Activated CD4-positive, alpha-beta T cell treated with anti-CD3 and anti-CD28 coated beads, Interleukin-2, amount 50 U/mL, for 4 hours (primary cell): ENCODE data around the gene CCL22.

Source experiments
- DNase-seq, 2 experiments: peaks; one replicate each; pipeline ENCODE4 v3.0.0-alpha.2; 2020

Gene CCL22

DNA sequence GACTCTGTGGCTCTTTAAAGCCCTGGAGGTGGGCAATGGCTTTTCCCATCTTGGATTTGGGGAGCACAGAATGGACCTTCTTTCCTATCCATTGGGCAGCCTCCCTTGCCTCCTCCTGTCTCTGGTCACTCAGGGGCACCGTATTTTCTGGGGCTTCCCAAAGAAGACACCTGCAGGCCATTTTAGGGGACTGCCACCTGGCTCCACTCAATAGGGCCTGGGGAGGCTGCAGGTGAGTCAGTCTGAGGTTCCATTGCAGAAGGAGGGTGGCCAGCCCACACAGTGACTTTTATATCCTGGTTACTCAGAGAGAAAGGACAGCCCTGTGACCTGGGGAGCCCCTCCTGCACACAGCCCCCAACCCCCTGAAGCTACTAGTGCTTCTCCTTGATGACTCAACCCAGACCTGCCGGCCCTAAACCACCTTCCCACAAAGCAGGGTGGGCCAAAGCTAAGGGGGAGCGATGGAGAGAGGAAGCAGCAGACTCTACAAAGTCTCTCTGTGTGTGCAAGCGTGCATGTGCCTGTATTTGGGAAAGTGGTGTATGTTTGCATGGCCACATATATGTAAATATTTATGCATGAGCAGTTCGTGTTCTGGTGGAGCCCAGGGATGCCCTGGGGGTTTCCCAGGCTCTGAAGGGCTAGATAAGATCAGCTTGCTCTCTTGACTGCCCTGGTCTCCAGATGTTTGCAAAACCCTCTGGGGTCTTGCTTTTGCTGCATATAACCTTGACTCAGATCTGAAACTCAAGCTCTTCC lies 18.7 kb downstream of the CCL22 start:
- DNase-seq = no peak

DNA sequence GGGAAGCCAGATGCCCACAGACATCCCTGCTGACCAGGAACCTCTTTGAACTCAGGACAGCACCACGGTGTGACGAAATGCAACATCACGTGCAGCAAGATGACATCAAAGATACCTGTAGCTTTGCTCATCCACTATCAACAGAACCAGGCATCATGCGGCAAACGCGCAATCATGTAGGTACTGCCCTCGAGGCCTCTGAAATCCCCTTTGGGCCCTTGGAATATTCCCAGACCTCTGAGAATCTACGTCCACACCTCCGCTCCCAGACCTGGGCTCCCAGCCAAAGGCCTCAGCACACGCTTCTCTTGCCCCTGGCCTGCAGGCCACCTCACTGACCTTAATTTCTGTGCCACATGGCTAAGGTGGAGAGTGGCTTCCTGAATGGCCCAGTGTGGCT lies 21.0 kb downstream of the CCL22 start:
- DNase-seq = no peak

DNA sequence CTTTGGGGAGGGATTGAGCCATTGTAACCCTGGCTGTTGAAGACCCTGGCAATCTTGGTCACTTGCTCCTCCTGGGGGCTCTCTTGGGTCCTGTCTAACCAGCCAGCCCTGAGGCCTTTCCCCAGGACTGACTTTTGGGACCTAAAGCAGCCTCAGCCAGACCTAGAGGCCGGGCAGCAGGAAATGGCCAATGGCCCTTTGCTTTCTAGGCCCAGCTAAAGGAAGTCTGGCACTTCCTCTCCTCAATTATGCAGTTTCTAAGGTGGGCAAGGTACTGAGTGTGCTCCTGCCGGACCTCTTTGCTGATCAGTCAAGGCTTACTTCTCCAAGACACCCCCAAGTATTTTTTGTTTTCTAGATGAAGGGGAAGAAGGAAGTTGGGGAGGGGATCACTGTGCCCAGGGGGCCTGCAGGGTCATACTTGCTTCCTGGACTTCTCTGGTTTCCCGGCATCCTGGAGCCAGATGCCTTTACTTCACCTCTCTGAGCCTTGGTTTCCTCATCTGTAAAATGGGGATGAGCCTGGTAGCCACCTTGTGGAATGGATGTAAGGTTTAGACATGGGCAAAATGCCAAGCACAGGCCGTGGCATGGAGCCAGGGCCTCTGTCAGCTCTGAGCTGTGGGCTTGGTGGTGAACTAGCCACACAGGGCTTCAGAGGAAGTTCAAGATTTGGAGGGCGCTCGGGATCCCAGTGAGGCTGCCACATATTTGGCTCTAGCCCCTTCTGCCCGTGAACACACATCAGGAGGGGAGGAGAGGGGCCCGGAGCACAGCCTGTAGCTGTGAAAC lies 22.3 kb downstream of the CCL22 start:
- no peak for DNase-seq

GRCh38 chr16:57381791-57382534 lies 23.4 kb downstream of the CCL22 start:
- DNase-seq = no peak

GRCh38 chr16:57382535-57383275 lies 24.1 kb downstream of the CCL22 start:
- no peak for DNase-seq

GRCh38 chr16:57383276-57384247 lies 25.0 kb downstream of the CCL22 start:
- no peak for DNase-seq

DNA sequence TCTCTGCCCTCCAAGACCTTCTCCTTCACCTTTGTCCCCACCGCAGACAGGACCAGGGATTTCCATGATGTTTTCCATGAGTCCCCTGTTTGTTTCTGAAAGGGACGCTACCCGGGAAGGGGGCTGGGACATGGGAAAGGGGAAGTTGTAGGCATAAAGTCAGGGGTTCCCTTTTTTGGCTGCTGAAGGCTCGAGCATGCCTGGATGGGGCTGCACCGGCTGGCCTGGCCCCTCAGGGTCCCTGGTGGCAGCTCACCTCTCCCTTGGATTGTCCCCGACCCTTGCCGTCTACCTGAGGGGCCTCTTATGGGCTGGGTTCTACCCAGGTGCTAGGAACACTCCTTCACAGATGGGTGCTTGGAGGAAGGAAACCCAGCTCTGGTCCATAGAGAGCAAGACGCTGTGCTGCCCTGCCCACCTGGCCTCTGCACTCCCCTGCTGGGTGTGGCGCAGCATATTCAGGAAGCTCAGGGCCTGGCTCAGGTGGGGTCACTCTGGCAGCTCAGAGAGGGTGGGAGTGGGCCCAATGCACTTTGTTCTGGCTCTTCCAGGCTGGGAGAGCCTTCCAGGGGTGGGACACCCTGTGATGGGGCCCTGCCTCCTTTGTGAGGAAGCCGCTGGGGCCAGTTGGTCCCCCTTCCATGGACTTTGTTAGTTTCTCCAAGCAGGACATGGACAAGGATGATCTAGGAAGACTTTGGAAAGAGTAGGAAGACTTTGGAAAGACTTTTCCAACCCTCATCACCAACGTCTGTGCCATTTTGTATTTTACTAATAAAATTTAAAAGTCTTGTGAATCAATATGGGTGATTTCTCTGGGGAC lies 25.9 kb downstream of the CCL22 start:
- DNase-seq = no peak

GRCh38 chr16:57385083-57385482 lies 26.5 kb downstream of the CCL22 start:
- DNase-seq = no peak

- DNase-seq = no peak
Measured at GRCh38 chr16:57386381-57386951, 27.9 kb downstream of the CCL22 start.

GRCh38 chr16:57387598-57388354 lies 29.2 kb downstream of the CCL22 start:
- no peak for DNase-seq

- no peak for DNase-seq
Measured at GRCh38 chr16:57388359-57389086, 29.9 kb downstream of the CCL22 start.

DNA sequence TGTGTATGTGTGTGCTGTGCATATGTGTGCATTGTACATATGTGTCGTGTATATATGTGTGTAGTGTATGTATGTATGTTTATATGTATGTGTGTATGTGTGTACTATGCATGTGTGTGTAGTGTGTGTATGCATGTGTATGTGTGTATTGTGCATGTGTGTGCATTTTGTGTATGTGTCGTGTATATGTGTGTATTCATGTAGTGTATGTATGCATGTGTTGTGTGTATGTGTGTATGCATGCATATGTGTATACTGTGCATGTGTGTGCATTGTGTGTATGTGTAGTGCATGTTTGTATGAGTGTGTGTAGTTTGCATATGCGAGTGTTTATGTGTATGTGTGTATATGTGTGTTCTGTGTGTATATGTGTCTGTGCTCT lies 30.5 kb downstream of the CCL22 start:
- no peak for DNase-seq

DNA sequence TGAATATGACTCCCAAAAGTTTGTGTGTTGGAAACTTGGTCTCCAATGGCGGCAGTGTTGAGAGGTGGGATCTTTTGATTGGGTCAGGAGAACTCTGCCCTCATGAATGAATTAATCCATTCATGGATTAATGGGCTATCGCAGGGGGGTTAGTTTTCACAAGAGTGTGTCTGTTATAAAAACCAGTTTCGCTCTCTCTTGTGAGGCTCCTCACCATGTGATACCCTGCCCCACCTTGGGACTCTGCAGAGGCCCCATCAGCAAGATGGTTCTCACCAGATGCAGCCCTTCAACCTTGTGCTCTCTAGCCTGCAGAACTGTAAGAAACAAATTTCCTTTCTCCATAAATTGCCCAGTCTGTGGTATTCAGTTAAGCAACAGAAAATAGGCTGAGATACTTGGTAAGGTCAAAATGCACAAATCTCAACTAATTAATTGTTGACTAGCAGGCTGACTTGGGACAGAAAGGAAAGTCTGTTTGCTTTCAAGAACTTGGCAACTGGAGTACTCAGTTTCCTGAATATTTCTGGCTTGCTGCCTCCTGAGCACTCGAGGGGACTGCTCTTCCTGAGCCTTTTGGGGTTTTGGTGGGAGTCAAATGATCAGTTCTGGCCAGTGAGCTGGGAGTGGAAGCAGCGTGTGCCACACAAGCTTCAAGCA lies 32.2 kb downstream of the CCL22 start:
- no peak for DNase-seq

GRCh38 chr16:57391300-57391699 lies 32.7 kb downstream of the CCL22 start:
- DNase-seq = no peak

GRCh38 chr16:57391708-57392107 lies 33.1 kb downstream of the CCL22 start:
- DNase-seq = no peak

DNA sequence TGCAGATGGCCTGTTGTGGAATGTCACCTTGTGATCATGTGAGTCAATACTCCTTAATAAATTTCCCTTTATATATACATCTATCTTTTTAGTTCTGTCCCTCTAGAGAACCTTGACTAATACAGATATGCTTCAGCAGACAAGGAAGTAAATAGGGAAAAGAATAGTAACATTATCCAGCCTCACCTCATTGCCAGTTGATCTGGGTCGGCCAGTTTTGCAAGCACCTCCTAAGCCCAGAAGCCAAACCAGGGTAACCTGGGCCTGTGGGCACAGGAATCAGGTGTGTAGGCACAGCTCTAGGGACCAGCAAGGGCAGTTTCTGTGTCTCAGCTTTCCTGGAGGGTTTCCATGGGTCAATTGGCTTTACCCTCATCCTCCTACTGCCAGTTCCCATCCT lies 34.1 kb downstream of the CCL22 start:
- no peak for DNase-seq

DNA sequence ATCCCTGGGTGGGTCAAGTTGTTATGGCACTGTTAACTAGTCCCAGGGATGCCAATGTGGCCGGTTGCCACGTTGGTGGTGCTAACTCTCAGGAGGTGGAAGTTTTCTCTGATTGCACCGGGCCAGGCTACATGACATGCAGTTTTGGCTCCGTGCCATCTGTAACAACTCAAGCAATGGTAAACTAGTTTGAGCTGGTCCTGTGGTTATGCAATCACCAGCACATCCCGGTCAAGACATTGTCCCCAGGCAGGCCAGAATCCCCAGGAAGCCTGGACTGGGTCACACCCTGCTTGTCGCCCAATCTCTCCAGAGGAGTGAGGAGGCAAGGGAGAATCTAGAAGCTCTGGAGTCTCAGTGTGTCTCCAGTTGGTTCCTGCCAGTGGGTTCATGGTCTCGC lies 35.9 kb downstream of the CCL22 start:
- no peak for DNase-seq

DNA sequence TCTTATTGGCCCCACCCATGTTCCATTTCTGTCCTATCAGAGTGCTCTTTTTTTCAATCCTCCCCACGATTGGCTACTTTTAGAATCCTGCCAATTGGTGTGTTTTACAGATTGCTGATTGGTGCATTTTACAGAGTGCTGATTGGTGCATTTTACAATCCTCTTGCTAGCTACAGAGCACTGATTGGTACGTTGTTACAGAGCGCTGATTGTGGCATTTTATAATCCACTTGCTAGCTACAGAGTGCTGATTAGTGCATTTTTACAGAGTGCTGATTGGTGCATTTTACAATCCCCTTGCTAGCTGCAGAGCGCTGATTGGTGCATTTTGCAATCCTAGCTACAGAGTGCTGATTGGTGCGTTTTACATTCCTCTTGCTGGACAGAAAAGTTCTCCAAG lies 36.4 kb downstream of the CCL22 start:
- DNase-seq = no peak
